GM23248 (cell line): Measurements from ENCODE around the gene C1GALT1C1. TPM values are rescaled to one million over a fixed set of nuclear protein-coding genes. Genes with fewer than 3 reads are reported as not detected.
"Not testable (repeated sequence)": the region's sequence is repeated elsewhere in the genome, so short reads cannot be mapped to it uniquely, and the experiment has no call there.

Source experiments
- DNase-seq: peaks from one replicate; pipeline ENCODE4 v3.0.0-alpha.2; 2015
- H2AFZ ChIP-seq: fragments of 200-600 bp; sonication (generic); 2 replicates; pipeline ENCODE4 v1.6.1; 2016; ENCODE audit warnings: antibody characterized with exemption
- H3F3A ChIP-seq: fragments of 200-600 bp; sonication (generic); 2 replicates; pipeline ENCODE4 v1.6.1; 2016; ENCODE audit warnings: mild to moderate bottlenecking, antibody characterized with exemption, mixed run types; ENCODE audit not compliant: insufficient read depth
- H3K27ac ChIP-seq: fragments of 200-600 bp; sonication (generic); 2 replicates; pipeline ENCODE4 v1.5.1; 2016; ENCODE audit warnings: mild to moderate bottlenecking
- H3K27me3 ChIP-seq: fragments of 200-600 bp; sonication (generic); replicated peaks from 2 replicates; pipeline ENCODE4 v1.6.1; 2016; ENCODE audit warnings: mild to moderate bottlenecking; ENCODE audit not compliant: insufficient read depth
- H3K36me3 ChIP-seq: fragments of 200-600 bp; sonication (generic); 2 replicates; pipeline ENCODE4 v1.6.1; 2016; ENCODE audit warnings: low read depth, mild to moderate bottlenecking
- H3K4me1 ChIP-seq: fragments of 200-600 bp; sonication (generic); 2 replicates; pipeline ENCODE4 v1.6.1; 2016; ENCODE audit warnings: mild to moderate bottlenecking; ENCODE audit not compliant: insufficient read depth
- H3K4me2 ChIP-seq: fragments of 200-600 bp; sonication (generic); one replicate; pipeline ENCODE4 v1.6.1; 2016; ENCODE audit warnings: mild to moderate bottlenecking; ENCODE audit not compliant: unreplicated experiment
- H3K4me3 ChIP-seq: fragments of 200-600 bp; sonication (generic); 2 replicates; pipeline ENCODE4 v1.5.1; 2016; ENCODE audit warnings: mild to moderate bottlenecking
- H3K79me2 ChIP-seq: fragments of 200-600 bp; sonication (generic); 2 replicates; pipeline ENCODE4 v1.6.1; 2016; ENCODE audit warnings: mild to moderate bottlenecking; ENCODE audit not compliant: insufficient read depth
- H3K9ac ChIP-seq: fragments of 200-600 bp; sonication (generic); 2 replicates; pipeline ENCODE4 v1.6.1; 2016; ENCODE audit warnings: mild to moderate bottlenecking
- H3K9me2 ChIP-seq: fragments of 200-600 bp; sonication (generic); 2 replicates; pipeline ENCODE4 v1.6.1; 2016; ENCODE audit warnings: mixed run types, mild to moderate bottlenecking, moderate library complexity; ENCODE audit not compliant: insufficient read depth
- H3K9me3 ChIP-seq: fragments of 200-600 bp; sonication (generic); one replicate; pipeline ENCODE4 v1.6.1; 2017; ENCODE audit warnings: low read depth
- H4K20me1 ChIP-seq: fragments of 200-600 bp; sonication (generic); 2 replicates; pipeline ENCODE4 v1.6.0; 2016; ENCODE audit not compliant: insufficient read depth
- EZH2 ChIP-seq: fragments of 200-600 bp; sonication (generic); IDR thresholded peaks from 2 replicates; pipeline ENCODE4 v1.6.1; 2018; ENCODE audit warnings: antibody characterized with exemption, mild to moderate bottlenecking; ENCODE audit not compliant: insufficient read depth, poor library complexity, severe bottlenecking
- EZH2phosphoT487 ChIP-seq: fragments of 200-600 bp; sonication (generic); IDR thresholded peaks from 2 replicates; pipeline ENCODE4 v1.6.1; 2018; ENCODE audit warnings: antibody characterized with exemption, moderate library complexity, mild to moderate bottlenecking, low read depth; ENCODE audit not compliant: insufficient read depth
- WGBS, 2 experiments: methylation state at CpG; one replicate each; pipeline ENCODE4 v1.1.6; 2015 to 2017; ENCODE audit warnings: low lambda C conversion rate in 2 of 2, low coverage in 1 of 2; ENCODE audit errors: missing lambda C conversion rate in 2 of 2; 5-methylcytosine and 5-hydroxymethylcytosine counted together
- in situ Hi-C: fragments of 300-500 bp; cut with MboI; formaldehyde crosslinking; loops from 2 replicates; pipeline ENCODE4 v1.15.0; 2020
- polyA plus RNA-seq: library from polyadenylated mRNA; unstranded; fragments of >200 nt; fragmentation: Nextera tagmentation; extraction: Ambion mirVana; gene quantifications from 2 replicates; pipeline ENCODE4 v1.2.1, GENCODE V29; 2016
- total RNA-seq: library from RNA; depleted of rRNA; stranded (reverse); fragments of >200 nt; shearing (Covaris generic); gene quantifications from 2 replicates; pipeline ENCODE4 v1.2.3, GENCODE V29; 2014

The C1GALT1C1 gene
- total and polyA plus RNA-seq, 2 experiments from 2014 or later: 58.3 to 78.6 TPM

DNA sequence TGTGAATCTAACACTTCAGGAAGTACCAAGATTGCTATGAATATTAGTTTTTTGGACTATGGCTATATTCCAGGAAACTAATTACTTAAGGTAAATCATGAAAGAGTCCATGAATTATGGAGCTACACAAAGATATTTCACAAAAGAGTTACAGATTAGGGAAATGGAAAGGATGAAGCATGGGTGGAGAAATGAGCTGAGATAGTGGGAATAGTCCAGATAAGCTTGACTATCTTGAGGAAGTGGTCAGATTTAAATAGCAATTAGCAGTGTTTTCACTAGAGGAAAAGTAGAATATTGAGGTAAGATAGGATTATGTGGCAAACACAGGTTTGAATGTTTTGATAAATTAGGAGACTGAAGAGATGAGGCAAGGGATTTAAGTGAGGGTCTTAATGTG lies 42.1 kb upstream of the C1GALT1C1 start:
- Histone ChIP-seq H3F3A (peaks cover 18% of the 10 kb centered on the region), H4K20me1 (no peaks in the 10 kb centered on the region), H3K9me2 (no peaks in the 10 kb centered on the region), H3K9me3 (no peaks in the 10 kb centered on the region), H3K27me3 (no peaks in the 10 kb centered on the region), H3K36me3 (no peaks in the 10 kb centered on the region), H3K4me1 (peaks cover 18% of the 10 kb centered on the region), H3K79me2 (no peaks in the 10 kb centered on the region), H2AFZ (peak overlapping the region; percentile 42), H3K27ac (peak overlapping the region; percentile 83), H3K4me2 (peak overlapping the region; percentile 35), H3K4me3 (no peak overlapping the region), H3K9ac (peak overlapping the region; percentile 47)
- DNase-seq: no peak
- TF ChIP-seq EZH2: no peak
- in situ Hi-C loops: no loop called here

DNA sequence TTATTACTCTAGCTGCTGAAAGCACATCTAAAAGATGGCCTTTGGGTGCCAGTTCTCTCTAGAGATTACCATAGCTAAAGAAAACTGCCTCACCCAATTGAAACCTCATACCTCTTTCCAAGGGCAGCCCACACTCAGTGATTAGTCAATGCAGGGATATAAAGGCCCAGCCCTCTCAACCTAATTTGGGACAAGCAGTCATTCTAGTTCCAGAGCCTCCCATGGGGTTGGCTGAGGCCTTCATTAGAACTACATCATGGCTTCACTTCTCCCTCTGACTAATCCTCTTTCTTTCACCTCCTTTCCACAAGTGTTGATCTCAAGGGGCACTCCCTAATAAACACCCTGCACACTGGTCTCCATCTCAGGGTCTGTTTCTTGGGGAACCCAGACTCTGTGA lies 38.5 kb upstream of the C1GALT1C1 start:
- Histone ChIP-seq H3K27ac (no peak overlapping the region), H3K4me3 (no peak overlapping the region), H4K20me1 (no peaks in the 10 kb centered on the region), H3K4me1 (peaks cover 18% of the 10 kb centered on the region), H3K27me3 (no peaks in the 10 kb centered on the region), H3K9ac (no peak overlapping the region), H3K4me2 (no peak overlapping the region), H3K9me3 (no peaks in the 10 kb centered on the region), H3F3A (peaks cover 18% of the 10 kb centered on the region), H3K36me3 (no peaks in the 10 kb centered on the region), H3K79me2 (no peaks in the 10 kb centered on the region), H2AFZ (no peak overlapping the region), H3K9me2 (no peaks in the 10 kb centered on the region)
- DNase-seq: peak; percentile 24
- TF ChIP-seq EZH2phosphoT487 (no peak), EZH2 (no peak)
- in situ Hi-C loops: no loop called here

DNA sequence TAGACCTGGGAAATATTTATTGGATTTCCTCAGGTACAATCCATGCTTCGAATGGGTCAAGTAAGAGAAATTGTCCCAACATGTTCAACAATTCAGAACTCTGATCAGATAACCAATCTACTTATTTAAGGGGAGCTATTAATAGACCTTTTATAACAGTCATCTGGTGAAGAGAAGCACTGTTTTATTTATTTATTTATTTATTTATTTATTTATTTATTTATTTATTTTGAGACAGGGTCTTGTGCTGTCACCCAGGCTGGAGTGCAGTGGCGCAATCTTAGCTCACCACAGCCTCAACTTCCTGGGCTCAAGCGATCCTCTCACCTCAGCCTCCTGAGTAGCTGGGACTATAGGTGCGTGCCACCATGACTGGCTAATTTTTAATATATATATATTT lies 34.7 kb upstream of the C1GALT1C1 start:
- H3K27me3 ChIP-seq, H3K79me2 ChIP-seq, H3K4me2 ChIP-seq, in situ Hi-C loops, H3K36me3 ChIP-seq, H3K9me2 ChIP-seq, DNase-seq, H3K4me3 ChIP-seq, H2AFZ ChIP-seq, H3K27ac ChIP-seq, H3F3A ChIP-seq, H4K20me1 ChIP-seq, H3K9ac ChIP-seq, H3K9me3 ChIP-seq: not testable (repeated sequence)
- WGBS, 2 experiments: 100% methylated on average over 4 of the region's 4 CpGs
- peaks cover 11% of the 10 kb centered on the region for H3K4me1 ChIP-seq

DNA sequence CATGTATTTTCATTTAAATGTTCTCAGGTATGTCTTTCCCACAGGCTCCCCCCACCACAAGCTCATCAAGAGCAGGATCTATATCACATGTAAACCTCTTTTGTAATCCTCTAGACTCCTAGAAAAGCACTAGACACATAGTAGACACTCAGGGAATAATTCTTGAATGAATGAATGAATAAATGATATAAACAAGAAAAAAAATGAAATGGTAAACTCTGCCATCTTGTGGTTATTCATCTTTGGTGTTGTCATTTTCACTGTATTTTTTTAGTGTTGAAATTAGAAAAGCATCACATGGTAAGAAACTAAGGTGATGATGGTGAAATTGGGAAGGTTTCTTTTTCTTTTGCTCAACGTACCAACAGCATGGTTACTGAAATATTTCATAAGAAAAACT lies 34.2 kb upstream of the C1GALT1C1 start:
- no peak overlapping the region for H3K9ac ChIP-seq
- peaks cover 15% of the 10 kb centered on the region for H3K4me1 ChIP-seq
- no peaks in the 10 kb centered on the region for H3K27me3 ChIP-seq
- no peak overlapping the region for H3K27ac ChIP-seq
- no peaks in the 10 kb centered on the region for H3K9me2 ChIP-seq
- in situ Hi-C loops: no loop called here
- WGBS, 2 experiments: 56 to 57% methylated on average over 1 of the region's 1 CpG
- no peak overlapping the region for H2AFZ ChIP-seq
- H3K9me3 ChIP-seq: no peaks in the 10 kb centered on the region
- H3F3A ChIP-seq: no peaks in the 10 kb centered on the region
- no peak overlapping the region for H3K4me2 ChIP-seq
- H3K4me3 ChIP-seq: no peak overlapping the region
- DNase-seq: peak; percentile 36
- H3K36me3 ChIP-seq: no peaks in the 10 kb centered on the region
- no peaks in the 10 kb centered on the region for H3K79me2 ChIP-seq
- H4K20me1 ChIP-seq: no peaks in the 10 kb centered on the region
- TF ChIP-seq EZH2phosphoT487: no peak
- TF ChIP-seq EZH2: no peak

DNA sequence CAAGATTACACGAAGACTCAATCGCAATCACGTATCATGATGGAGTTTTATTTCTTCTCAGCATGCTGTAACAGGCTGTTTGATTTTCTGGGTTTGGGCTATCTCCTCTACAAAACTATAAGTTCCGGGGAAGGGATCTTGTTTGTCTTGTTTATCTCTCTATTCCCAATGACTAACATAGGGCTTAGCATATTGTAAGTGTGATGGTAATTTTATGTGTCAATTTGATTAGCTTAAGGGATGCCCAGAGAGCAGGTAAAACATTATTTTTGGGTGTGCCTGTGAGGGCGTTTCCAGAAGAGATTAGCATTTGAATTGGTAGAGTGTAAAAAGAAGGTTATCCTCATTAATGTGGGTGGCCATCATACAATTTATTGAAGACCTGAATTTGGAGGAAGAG lies 32.8 kb upstream of the C1GALT1C1 start:
- 98 to 100% methylated on average over 5 of the region's 5 CpGs for WGBS, 2 experiments
- Histone ChIP-seq H3K36me3 (no peaks in the 10 kb centered on the region), H3K4me2 (no peak overlapping the region), H3K4me1 (peaks cover 16% of the 10 kb centered on the region), H3K9me3 (no peaks in the 10 kb centered on the region), H3K27me3 (no peaks in the 10 kb centered on the region), H3F3A (no peaks in the 10 kb centered on the region), H3K9me2 (no peaks in the 10 kb centered on the region), H3K79me2 (no peaks in the 10 kb centered on the region), H2AFZ (no peak overlapping the region), H3K9ac (no peak overlapping the region), H4K20me1 (no peaks in the 10 kb centered on the region), H3K4me3 (no peak overlapping the region), H3K27ac (no peak overlapping the region)
- no peak for DNase-seq
- in situ Hi-C loops: no loop called here
- TF ChIP-seq EZH2phosphoT487 (no peak), EZH2 (no peak)
